Measurements from ENCODE around the gene SMURF1. TPM values are rescaled to one million over a fixed set of nuclear protein-coding genes. Genes with fewer than 3 reads are reported as not detected.
"Not testable (repeated sequence)": the region's sequence is repeated elsewhere in the genome, so short reads cannot be mapped to it uniquely, and the experiment has no call there.

Gene SMURF1
- total and polyA plus RNA-seq, 2 of the 8 experiments (the other 6 are each of a cell fraction or from before 2014, with no cell fraction given): 9.6 to 24.5 TPM

- not testable (repeated sequence) for H2BK15ac ChIP-seq (ENCODE audit: low read length); H3K9ac ChIP-seq (replicated peaks in 1 of 4; ENCODE audit: extremely low read depth in 1 of 4, low read depth in 3 of 4, low read length in 3 of 4); H3K27ac ChIP-seq (ENCODE audit: low read depth, low read length); H2BK12ac ChIP-seq (ENCODE audit: low read depth, low read length); H3K9me3 ChIP-seq (ENCODE audit: insufficient read depth in 2 of 2, low read depth in 1 of 2, low read length in 1 of 2); H2AK5ac ChIP-seq (ENCODE audit: low read depth, low read length); H3K4me2 ChIP-seq (ENCODE audit: insufficient read depth in 1 of 2, low read depth in 2 of 2, low read length in 2 of 2); H3K23ac ChIP-seq (ENCODE audit: insufficient read length); FAIRE-seq; H3K4ac ChIP-seq (replicated peaks; ENCODE audit: insufficient read length, low read depth, low read length); H2BK5ac ChIP-seq (ENCODE audit: low read depth, low read length); H2BK120ac ChIP-seq (replicated peaks; ENCODE audit: low read depth, low read length); H2BK20ac ChIP-seq (ENCODE audit: low read length); H3K23me2 ChIP-seq (ENCODE audit: low read depth, low read length); DNase-seq (ENCODE audit: low read depth in 1 of 2, low spot score in 2 of 2); H4K91ac ChIP-seq (replicated peaks; ENCODE audit: insufficient read length, low read length); H3K27me3 ChIP-seq (replicated peaks in 1 of 4; ENCODE audit: control insufficient read depth in 3 of 4, extremely low read depth in 1 of 4, insufficient read depth in 3 of 4, low read length in 3 of 4); H3K79me1 ChIP-seq (ENCODE audit: low read depth, low read length); H2AFZ ChIP-seq (ENCODE audit: low read length); H3K36me3 ChIP-seq (ENCODE audit: control insufficient read depth in 2 of 4, insufficient read depth in 4 of 4, low read length in 3 of 4); H4K20me1 ChIP-seq (replicated peaks in 1 of 2; ENCODE audit: control insufficient read depth in 1 of 2, insufficient read depth in 2 of 2, low read length in 2 of 2); H3K14ac ChIP-seq (ENCODE audit: insufficient read length); H3K4me3 ChIP-seq (ENCODE audit: extremely low read depth in 1 of 4, insufficient read depth in 2 of 4, low read depth in 3 of 4, low read length in 4 of 4); H3K18ac ChIP-seq (ENCODE audit: extremely low read depth, low read length); H3K56ac ChIP-seq (replicated peaks; ENCODE audit: insufficient read length, low read depth, low read length); H4K8ac ChIP-seq (ENCODE audit: extremely low read depth, insufficient read depth, low read length); H4K5ac ChIP-seq (ENCODE audit: insufficient read length, low read depth, low read length)
- ChIA-PET POLR2A (ENCODE audit: partially characterized antibody) (interaction anchor here (1.4 kb wide), 1 partner anchor 10 kb away, joined by 3 read pairs; no protein-coding TSS in a partner anchor), CTCF (ENCODE audit: partially characterized antibody) (interaction anchor here (1.2 kb wide), 1 partner anchor 29 kb away, joined by 3 read pairs; no protein-coding TSS in a partner anchor)
- Histone ChIP-seq H3K79me2 (ENCODE audit: control insufficient read depth in 1 of 2, insufficient read depth in 2 of 2, low read length in 2 of 2) (peaks cover 0 to 96% of the 10 kb centered on the region in 2 experiments; a peak in 3 of 4 replicates), H3K4me1 (replicated peaks in 1 of 4; ENCODE audit: control insufficient read depth in 3 of 4, insufficient read depth in 4 of 4, low read length in 3 of 4) (peaks cover 3 to 16% (median 13%) of the 10 kb centered on the region in 4 experiments; a peak in 5 of 7 replicates)
- WGBS, 2 experiments (ENCODE audit: extremely low coverage in 1 of 2, insufficient coverage in 1 of 2, insufficient read length in 1 of 2, insufficient replicate concordance in 2 of 2, low coverage in 1 of 2, low lambda C conversion rate in 2 of 2, missing lambda C conversion rate in 1 of 2): 87% methylated on average over 12 of the region's 13 CpGs; no CpG with 5 or more reads in 1 of the 2 experiments
Observed at GRCh38 chr7:99101516-99101915, 42.4 kb downstream of the SMURF1 start.

Data from H1 (cell line).